GM12878 (cell line): ENCODE measurements around the gene HTRA3. TPM values are rescaled to one million over a fixed set of nuclear protein-coding genes. Genes with fewer than 3 reads are reported as not detected.

Experiments
- ATAC-seq: fragments of 200-7000 bp; cut with Tn5 transposase; 3 replicates; pipeline ENCODE4 v1.9.1; 2020; ENCODE audit warnings: mild to moderate bottlenecking, moderate library complexity
- BruUV-seq: library from RNA; stranded (reverse); fragments of 400-500 nt; replicated peaks from 2 replicates; lab custom pipeline; 2021; lab: Mats Ljungman, UMichigan
- CTCF ChIA-PET: fragments of 300-600 bp; sonication (Branson Sonifier 250); formaldehyde crosslinking; extraction: SDS; loops from one replicate; lab custom pipeline; 2021; ENCODE audit warnings: inconsistent platforms; lab: Yijun Ruan, JAX
- POLR2A ChIA-PET: fragments of 350-600 bp; formaldehyde crosslinking; extraction: SDS; loops from one replicate; lab custom pipeline; 2021; ENCODE audit warnings: inconsistent platforms; lab: Charles Lee
- RAD21 ChIA-PET: fragments of 300-600 bp; sonication (Branson Sonifier 250); formaldehyde crosslinking; loops from one replicate; lab custom pipeline; 2023; ENCODE audit warnings: antibody characterized with exemption; ENCODE audit not compliant: unreplicated experiment; lab: Charles Lee
- SMC1A ChIA-PET: fragments of 300-600 bp; sonication (Branson Sonifier 250); formaldehyde crosslinking; loops from one replicate; lab custom pipeline; 2023; ENCODE audit not compliant: unreplicated experiment, uncharacterized antibody; lab: Charles Lee
- DNase-seq: peaks from one replicate; pipeline ENCODE4 v3.0.0-alpha.2; 2011; ENCODE audit warnings: low read depth, low spot score
- FAIRE-seq: peaks from 3 replicates; lab custom pipeline; 2011; peaks lifted over from hg19 to GRCh38; lab: Jason Lieb, UNC
- H2AFZ ChIP-seq: 2 replicates; pipeline ENCODE4 v1.6.0; 2011; ENCODE audit warnings: low read depth, low read length, control low read depth; ENCODE audit not compliant: control insufficient read depth
- H3K27ac ChIP-seq: 2 replicates; pipeline ENCODE4 v1.5.1; 2011; ENCODE audit warnings: control low read depth; ENCODE audit not compliant: control insufficient read depth, insufficient read depth
- H3K27me3 ChIP-seq, 2 experiments: replicated peaks in 1 of 2; 2 replicates each; pipeline versions ENCODE4 v1.6.0 to v1.6.1; 2011; ENCODE audit warnings: low read length in 1 of 2; ENCODE audit not compliant: control insufficient read depth in 2 of 2, insufficient read depth in 2 of 2
- H3K36me3 ChIP-seq, 2 experiments: 2 replicates each; pipeline ENCODE4 v1.5.1; 2011; ENCODE audit warnings: low read length in 1 of 2; ENCODE audit not compliant: control insufficient read depth in 2 of 2, insufficient read depth in 2 of 2
- H3K4me1 ChIP-seq: 2 replicates; pipeline ENCODE4 v1.6.1; 2011; ENCODE audit warnings: mild to moderate bottlenecking, low read length, moderate library complexity, mixed read lengths; ENCODE audit not compliant: control insufficient read depth, insufficient read depth
- H3K4me2 ChIP-seq: 2 replicates; pipeline ENCODE4 v1.6.0; 2011; ENCODE audit warnings: control low read depth; ENCODE audit not compliant: control insufficient read depth, insufficient read depth
- H3K4me3 ChIP-seq: fragments of 200-600 bp; sonication (generic); 2 replicates; pipeline ENCODE4 v1.5.1; 2016
- H3K79me2 ChIP-seq: 2 replicates; pipeline ENCODE4 v1.6.0; 2011; ENCODE audit warnings: low read length; ENCODE audit not compliant: control insufficient read depth, insufficient read depth
- H3K9ac ChIP-seq: 2 replicates; pipeline ENCODE4 v1.8.0; 2011; ENCODE audit warnings: low read length, control low read depth, mixed read lengths; ENCODE audit not compliant: control insufficient read depth, insufficient read depth
- H3K9me3 ChIP-seq: replicated peaks from 3 replicates; pipeline ENCODE4 v1.5.1; 2011; ENCODE audit warnings: mild to moderate bottlenecking, low read length; ENCODE audit not compliant: control insufficient read depth, insufficient read depth
- H4K20me1 ChIP-seq: 2 replicates; pipeline ENCODE4 v1.6.0; 2011; ENCODE audit not compliant: control insufficient read depth, insufficient read depth
- CBX3 ChIP-seq: fragments of 200-600 bp; sonication (generic); IDR thresholded peaks from 2 replicates; pipeline ENCODE4 v1.6.1; 2016; ENCODE audit warnings: low read depth, borderline replicate concordance
- CEBPB ChIP-seq, 2 experiments: fragments of 150-350 bp in 1 of 2; IDR thresholded peaks; 2 replicates each; pipeline ENCODE4 v1.6.1; 2012 to 2014; ENCODE audit warnings: low read depth in 2 of 2, low read length in 2 of 2, borderline replicate concordance in 1 of 2, inconsistent platforms in 1 of 2
- CHD2 ChIP-seq: IDR thresholded peaks from 2 replicates; pipeline ENCODE4 v1.6.1; 2011; ENCODE audit warnings: low read depth, low read length, improper control_type of control experiment, borderline replicate concordance
- FOXK2 ChIP-seq: fragments of 450-650 bp; IDR thresholded peaks from 2 replicates; pipeline ENCODE4 v1.6.1; 2017; ENCODE audit warnings: mild to moderate bottlenecking, moderate library complexity
- KDM1A ChIP-seq: fragments of 200-600 bp; sonication (generic); IDR thresholded peaks from 2 replicates; pipeline ENCODE4 v1.6.1; 2016; ENCODE audit warnings: borderline replicate concordance
- SPI1 ChIP-seq: IDR thresholded peaks from 2 replicates; pipeline ENCODE4 v1.6.1; 2011; ENCODE audit warnings: low read depth, mild to moderate bottlenecking, low read length, moderate library complexity, borderline replicate concordance; ENCODE audit not compliant: insufficient read depth
- SUZ12 ChIP-seq: fragments of 200-600 bp; sonication (generic); IDR thresholded peaks from one replicate; pipeline ENCODE4 v1.6.1; 2018; ENCODE audit warnings: antibody characterized with exemption, mild to moderate bottlenecking; ENCODE audit not compliant: unreplicated experiment
- ZBTB4 ChIP-seq: fragments of 450-650 bp; formaldehyde crosslinking; IDR thresholded peaks from 2 replicates; pipeline ENCODE4 v1.4.0; 2022; ENCODE audit warnings: mild to moderate bottlenecking, moderate library complexity
- ZNF274 ChIP-seq: IDR thresholded peaks from one replicate; pipeline ENCODE4 v1.8.0; 2011; ENCODE audit not compliant: insufficient read length, insufficient read depth
- ZSCAN29 ChIP-seq: fragments of 450-650 bp; IDR thresholded peaks from 2 replicates; pipeline ENCODE4 v1.6.1; 2017; ENCODE audit warnings: mild to moderate bottlenecking, moderate library complexity
- WGBS: methylation state at CpG from one replicate; pipeline ENCODE4 v1.1.6; 2016; ENCODE audit warnings: low lambda C conversion rate; ENCODE audit not compliant: insufficient replicate concordance, insufficient coverage; ENCODE audit errors: missing lambda C conversion rate; 5-methylcytosine and 5-hydroxymethylcytosine counted together
- in situ Hi-C: fragments of 300-500 bp; cut with MboI; formaldehyde crosslinking; loops from 9 replicates; pipeline ENCODE4 v1.14.3; 2018; ENCODE audit warnings: mixed read lengths
- intact Hi-C: fragments of 100-400 bp; cut with micrococcal nuclease; formaldehyde crosslinking; loops from one replicate; pipeline ENCODE4 v1.14.2; 2022; ENCODE audit not compliant: unreplicated experiment
- polyA plus RNA-seq, 11 experiments: library from polyadenylated mRNA; depleted of rRNA in 4 of 11; unstranded in 6 of 11; stranded (reverse) in 5 of 11; fragments of >200 nt; fragmentation: Nextera tagmentation in 4 of 11; fragmentation: Illumina TruSeq in 1 of 11; extraction: Ambion mirVana in 4 of 11; extraction: Trizol in 1 of 11; gene quantifications; 1 replicate in 1 of 11; 2 replicates in 10 of 11; pipeline versions ENCODE4 v1.2.1 to v1.2.3, GENCODE V29; 2011 to 2016; ENCODE audit warnings: inconsistent platforms in 2 of 11, missing spikeins in 2 of 11, low read depth in 1 of 11
- total RNA-seq, 4 experiments: library from RNA; depleted of rRNA in 3 of 4; stranded (reverse); fragments of >200 nt in 3 of 4; fragmentation: Illumina TruSeq in 1 of 4; extraction: Trizol in 1 of 4; gene quantifications; 2 replicates each; pipeline versions ENCODE4 v1.2.1 to v1.2.3, GENCODE V29; 2013 to 2021

HTRA3 gene
- total and polyA plus RNA-seq, 10 of the 15 experiments (the other 5 are each of a cell fraction or from before 2014, with no cell fraction given) = 0.04 to 1.2 (median 0.08) TPM; not detected in 7

GRCh38 chr4:8329859-8330761 lies 60.6 kb downstream of the HTRA3 start:
- H3K4me2 ChIP-seq = no peak overlapping the region
- RAD21 ChIA-PET = no interaction called here
- H3K27ac ChIP-seq = no peak overlapping the region
- no peaks in the 10 kb centered on the region for H3K79me2 ChIP-seq
- H3K36me3 ChIP-seq = no peaks in the 10 kb centered on the region
- in situ Hi-C loops (no loop called here), intact Hi-C loops (loop anchor here (10.0 kb wide), 1 partner anchor 75 kb away; no protein-coding TSS in a partner anchor)
- CTCF ChIA-PET = no interaction called here
- TF ChIP-seq SUZ12 (no peak), FOXK2 (no peak), ZBTB4 (no peak), CEBPB (IDR thresholded peaks at IDR 0.05; ENCODE audit: borderline replicate concordance in 1 of 2, low read depth in 2 of 2, low read length in 2 of 2) (no peak), KDM1A (no peak), ZSCAN29 (no peak), CHD2 (no peak), SPI1 (no peak), CBX3 (no peak), ZNF274 (no peak)
- H3K4me1 ChIP-seq = no peaks in the 10 kb centered on the region
- WGBS = 7% methylated on average over 18 of the region's 20 CpGs
- BruUV-seq = no TSS peak
- H3K4me3 ChIP-seq = no peak overlapping the region
- SMC1A ChIA-PET = no interaction called here
- ATAC-seq (no peak), DNase-seq (no peak), FAIRE-seq (no peak)
- H3K9ac ChIP-seq = no peak overlapping the region
- H2AFZ ChIP-seq = no peak overlapping the region
- POLR2A ChIA-PET = no interaction called here
- peaks cover 0 to 6% of the 10 kb centered on the region in 2 experiments; a peak in 2 of 4 replicates for H3K27me3 ChIP-seq
- H3K9me3 ChIP-seq = no peaks in the 10 kb centered on the region; the same call in 2 of the 3 replicates
- H4K20me1 ChIP-seq = no peaks in the 10 kb centered on the region
